COLO668 (cell line): Measurements from ENCODE around the gene MALRD1.

ENCODE experiments used
- DNase-seq: peaks from one replicate; lab custom pipeline; 2025; ENCODE audit not compliant: unreplicated experiment; lab: John Stamatoyannopoulos, UW

Gene MALRD1

GRCh38 chr10:19107406-19107805 is 58.8 kb downstream of the MALRD1 start:
- no peak for DNase-seq

- no peak for DNase-seq
Measured at GRCh38 chr10:19111501-19112267, 63.1 kb downstream of the MALRD1 start.

- no peak for DNase-seq
Measured at GRCh38 chr10:19117438-19117837, 68.8 kb downstream of the MALRD1 start.

GRCh38 chr10:19119191-19119590 is 70.6 kb downstream of the MALRD1 start:
- no peak for DNase-seq

GRCh38 chr10:19120381-19120908 is 71.8 kb downstream of the MALRD1 start:
- no peak for DNase-seq

GRCh38 chr10:19133992-19134391 is 85.4 kb downstream of the MALRD1 start:
- DNase-seq = no peak

GRCh38 chr10:19142967-19143366 is 94.4 kb downstream of the MALRD1 start:
- DNase-seq = no peak

- DNase-seq = no peak
Measured at GRCh38 chr10:19144206-19144605, 95.6 kb downstream of the MALRD1 start.

- no peak for DNase-seq
Measured at GRCh38 chr10:19154375-19154774, 105.8 kb downstream of the MALRD1 start.

GRCh38 chr10:19158358-19158757 is 109.8 kb downstream of the MALRD1 start:
- DNase-seq = no peak

- no peak for DNase-seq
Measured at GRCh38 chr10:19158870-19159269, 110.3 kb downstream of the MALRD1 start.

GRCh38 chr10:19164461-19164860 is 115.9 kb downstream of the MALRD1 start:
- no peak for DNase-seq

GRCh38 chr10:19168584-19168983 is 120.0 kb downstream of the MALRD1 start:
- DNase-seq = no peak

- no peak for DNase-seq
Measured at GRCh38 chr10:19169041-19169440, 120.4 kb downstream of the MALRD1 start.

- DNase-seq = no peak
Measured at GRCh38 chr10:19169684-19170083, 121.1 kb downstream of the MALRD1 start.

GRCh38 chr10:19178675-19179074 is 130.1 kb downstream of the MALRD1 start:
- no peak for DNase-seq

GRCh38 chr10:19184891-19185290 is 136.3 kb downstream of the MALRD1 start:
- DNase-seq = no peak

- no peak for DNase-seq
Measured at GRCh38 chr10:19194866-19195265, 146.3 kb downstream of the MALRD1 start.

GRCh38 chr10:19195698-19196097 is 147.1 kb downstream of the MALRD1 start:
- no peak for DNase-seq

GRCh38 chr10:19200211-19200610 is 151.6 kb downstream of the MALRD1 start:
- no peak for DNase-seq

- no peak for DNase-seq
Measured at GRCh38 chr10:19204246-19204917, 155.8 kb downstream of the MALRD1 start.

- no peak for DNase-seq
Measured at GRCh38 chr10:19209319-19209718, 160.7 kb downstream of the MALRD1 start.
